ENCODE results near the gene TAF3.

TAF3 gene

DNA sequence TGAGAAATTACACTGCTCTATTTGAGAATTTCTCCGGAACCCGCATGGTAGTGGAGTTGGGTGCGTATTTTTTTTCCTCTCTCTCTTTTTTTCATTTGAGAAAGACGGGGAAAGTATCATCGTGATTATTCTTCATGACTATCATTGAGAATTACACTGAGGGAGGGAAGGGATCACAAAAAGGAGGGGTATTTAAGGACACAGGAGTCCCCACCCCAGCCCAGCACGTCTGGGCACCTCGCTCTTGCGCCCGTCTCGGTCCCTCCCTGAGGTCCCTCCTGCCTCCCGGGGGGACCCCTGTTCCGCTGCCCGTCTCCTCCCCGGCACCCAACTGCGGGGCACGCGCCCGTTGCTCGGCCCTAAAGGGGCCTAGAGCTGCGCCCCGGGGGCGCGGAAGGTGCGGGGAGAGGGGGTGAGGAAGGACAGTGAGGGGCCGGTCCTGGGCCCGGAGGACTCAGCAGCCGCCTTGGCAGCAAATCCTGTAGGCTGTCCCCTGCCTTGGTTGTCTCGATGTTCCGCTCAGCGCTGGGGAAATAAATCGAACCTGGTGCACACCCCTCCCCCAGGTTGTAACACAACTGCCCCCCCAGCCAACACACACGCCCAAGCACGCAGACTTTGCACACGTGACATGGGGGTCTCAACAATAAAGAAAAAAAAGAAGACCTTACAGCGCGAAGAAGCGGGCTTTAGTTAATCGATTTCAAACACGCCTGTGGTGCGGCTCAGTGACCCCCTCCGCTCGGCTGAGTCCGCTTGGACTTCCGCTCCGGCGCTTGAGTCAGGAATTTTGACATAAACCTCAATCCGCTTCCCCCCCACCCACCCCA, 217.6 kb downstream of the TAF3 start:
- no peak for DNase-seq

DNA sequence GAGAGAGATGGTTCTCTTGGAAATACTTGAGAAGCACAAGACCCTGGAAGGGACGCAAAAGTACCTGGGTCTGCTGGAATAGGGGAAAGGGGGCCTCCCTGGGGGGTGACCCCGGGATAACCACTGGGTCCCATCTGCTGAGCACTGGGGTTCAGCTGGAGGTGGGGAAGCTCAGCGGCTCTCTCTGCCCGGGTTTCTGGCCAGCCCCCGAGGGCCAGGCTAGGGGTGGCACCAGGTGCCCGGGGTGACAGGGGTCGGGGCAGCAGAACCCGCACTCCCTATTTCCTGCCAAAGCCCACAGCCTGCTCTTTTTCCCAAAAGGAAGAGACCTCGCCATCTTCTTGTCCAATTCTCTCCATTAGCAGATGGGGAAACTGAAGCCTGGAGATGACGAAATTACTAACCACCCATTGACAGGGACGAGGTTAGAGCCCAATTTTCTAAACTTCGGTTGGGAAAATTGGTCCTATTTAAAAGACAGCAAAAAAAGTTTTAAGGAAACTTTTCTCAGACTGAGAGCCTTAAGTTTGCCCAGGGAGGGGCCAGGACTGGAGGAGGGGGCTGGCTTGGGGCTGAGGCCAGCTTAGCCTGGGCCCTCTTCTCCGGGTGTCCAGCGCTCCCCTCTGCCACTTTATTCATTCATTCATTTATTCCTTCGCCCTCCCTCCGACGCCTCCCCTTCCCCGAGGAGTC, 218.3 kb downstream of the TAF3 start:
- DNase-seq, result no peak

DNA sequence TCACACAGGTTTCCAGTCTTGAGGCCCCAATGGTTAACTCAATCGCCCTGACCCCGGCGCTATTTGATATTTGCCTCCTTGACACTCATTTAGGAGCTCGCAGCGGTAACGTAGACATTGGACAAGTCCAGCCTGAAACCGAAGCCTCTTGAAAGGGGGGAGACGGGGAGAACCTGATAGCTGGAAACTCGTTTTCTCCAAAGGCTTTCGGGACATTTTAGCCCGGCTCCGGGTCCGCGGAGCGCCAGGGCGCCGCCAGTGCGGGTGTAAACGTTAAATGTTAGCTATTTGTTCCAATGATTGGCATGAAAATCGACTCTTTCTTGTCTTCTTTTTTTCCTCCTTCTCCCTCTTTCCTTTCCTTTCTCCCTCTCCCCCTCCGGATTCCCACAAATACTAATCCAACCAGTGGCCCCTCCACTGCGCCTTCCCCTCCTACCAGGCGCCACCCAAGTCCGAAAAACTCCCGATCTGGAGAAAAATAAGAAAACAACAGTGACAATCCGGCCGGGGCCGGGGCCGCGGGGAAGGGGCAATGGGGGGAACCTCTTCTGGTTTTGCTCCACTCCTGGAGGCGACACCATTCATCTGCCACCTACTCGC, 219.0 kb downstream of the TAF3 start:
- DNase-seq, result no peak

DNA sequence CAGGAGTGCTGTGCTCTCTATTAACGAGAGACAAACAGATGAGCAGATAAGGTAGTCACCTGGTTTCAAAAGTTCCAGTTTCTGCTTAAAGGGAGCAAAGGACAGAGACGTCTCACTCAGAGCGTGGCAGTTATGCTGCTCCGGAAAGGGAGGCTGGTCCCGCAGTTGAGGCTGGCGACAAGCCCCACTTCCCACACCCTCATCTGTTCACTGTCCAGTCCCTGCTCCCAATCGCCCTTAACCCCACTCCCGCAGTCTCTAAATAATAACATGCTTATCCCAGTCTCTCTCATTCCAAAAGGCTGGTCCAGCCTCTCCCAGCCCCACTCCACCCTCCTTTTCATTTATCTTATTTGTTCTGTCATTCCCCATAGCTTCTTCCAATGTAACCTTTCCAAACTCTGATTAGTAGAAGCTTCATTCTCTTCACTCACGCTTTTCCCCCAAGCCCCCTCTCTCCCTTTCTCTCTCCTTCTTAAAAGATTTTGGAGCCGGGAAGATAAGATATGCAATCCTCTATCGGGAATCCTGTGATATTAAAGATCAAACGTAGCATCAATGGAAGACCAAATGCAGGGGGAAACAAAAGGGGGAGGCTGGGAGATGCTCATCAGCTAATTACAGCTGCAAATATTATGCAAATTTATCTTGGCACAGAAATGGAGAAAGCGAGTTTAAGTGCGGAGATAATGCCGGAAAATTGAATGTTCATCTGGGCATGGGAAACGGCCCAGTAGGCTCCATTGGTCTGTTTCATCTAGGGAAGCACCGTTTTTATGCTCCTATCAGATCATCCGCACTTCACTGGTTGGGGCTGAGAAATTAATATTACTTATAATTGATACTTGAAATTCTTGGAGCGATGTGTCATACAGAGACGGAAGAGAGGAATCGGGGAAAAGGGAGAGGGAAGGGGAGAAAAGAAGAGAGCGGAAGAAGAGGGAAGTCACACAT, 219.9 kb downstream of the TAF3 start:
- DNase-seq, result no peak

DNA sequence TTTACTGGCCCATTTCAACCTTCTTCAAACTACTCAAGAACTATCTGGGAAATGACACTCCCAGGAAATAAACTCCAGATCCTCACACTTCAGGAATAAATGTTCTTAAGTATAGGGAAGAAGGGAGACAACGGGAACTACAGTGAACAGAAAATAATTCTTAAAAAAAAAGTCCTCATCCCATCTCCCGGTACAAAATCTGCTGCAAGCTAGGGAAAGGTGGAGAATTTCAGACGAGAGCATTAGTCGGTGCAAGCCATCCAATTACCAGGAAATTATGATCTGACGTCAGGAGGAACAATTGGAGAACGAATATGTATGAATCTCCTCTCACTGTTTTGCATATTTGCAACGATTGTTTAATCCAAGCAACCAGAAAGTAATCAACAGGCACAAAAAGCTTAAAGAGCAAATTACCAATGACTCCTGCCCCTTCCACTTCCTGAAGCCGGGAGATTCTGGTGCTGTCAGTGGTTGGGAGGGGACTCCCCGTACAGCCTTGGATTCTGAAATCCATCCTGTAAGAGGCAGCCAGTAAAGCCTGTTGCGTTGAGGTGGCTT, 221.1 kb downstream of the TAF3 start:
- no peak for DNase-seq

DNA sequence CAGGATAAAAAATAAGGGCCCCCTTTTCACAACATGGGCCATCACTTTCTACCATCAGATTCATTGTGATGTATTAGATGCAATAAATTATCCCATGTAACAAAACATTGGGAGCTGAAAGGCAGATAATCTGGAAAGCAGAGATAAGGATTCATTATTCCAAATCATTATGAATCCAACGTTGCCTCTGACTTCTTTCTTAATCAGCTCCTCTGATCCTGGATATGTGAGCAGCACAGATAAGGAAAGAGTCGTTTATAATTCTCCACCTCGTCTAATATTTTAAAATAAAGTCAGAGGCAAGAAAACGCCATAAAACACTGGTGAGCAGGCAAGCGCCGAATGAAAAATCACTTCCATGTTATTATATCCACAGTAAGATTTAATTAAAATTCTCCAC, 222.3 kb downstream of the TAF3 start:
- DNase-seq, result no peak

DNA sequence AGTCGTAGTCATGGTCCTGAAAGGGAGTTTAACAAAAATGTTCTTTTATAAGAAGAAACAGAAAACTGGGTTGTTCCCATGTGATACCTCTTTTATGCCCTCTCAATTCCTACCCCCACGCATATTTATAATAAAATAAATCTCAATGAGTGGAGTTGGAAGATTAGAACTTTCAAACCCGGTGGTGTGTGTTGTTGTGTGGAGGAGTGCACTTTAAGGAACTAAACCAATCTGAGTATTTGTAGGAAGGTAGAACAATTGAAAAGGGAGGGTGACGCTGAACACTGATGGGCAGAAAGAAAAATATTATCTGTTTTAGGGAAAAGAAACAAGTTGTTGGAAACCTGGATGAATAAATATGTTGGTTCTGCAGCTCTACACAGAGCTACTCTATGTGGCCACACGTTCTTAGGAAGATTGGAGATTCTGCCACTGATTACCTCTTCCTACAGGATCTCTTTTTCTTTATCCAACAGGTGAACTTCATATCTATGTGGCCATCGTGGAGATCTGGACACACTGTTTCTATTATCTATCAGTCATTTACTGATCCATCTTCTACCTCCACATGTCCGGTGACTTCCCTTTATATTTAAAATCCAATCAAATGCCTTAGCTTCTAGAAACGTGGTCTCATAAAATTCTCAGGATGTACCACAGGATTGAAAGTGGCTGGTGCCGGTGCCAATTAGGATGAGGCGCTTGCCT, 223.1 kb downstream of the TAF3 start:
- no peak for DNase-seq

DNA sequence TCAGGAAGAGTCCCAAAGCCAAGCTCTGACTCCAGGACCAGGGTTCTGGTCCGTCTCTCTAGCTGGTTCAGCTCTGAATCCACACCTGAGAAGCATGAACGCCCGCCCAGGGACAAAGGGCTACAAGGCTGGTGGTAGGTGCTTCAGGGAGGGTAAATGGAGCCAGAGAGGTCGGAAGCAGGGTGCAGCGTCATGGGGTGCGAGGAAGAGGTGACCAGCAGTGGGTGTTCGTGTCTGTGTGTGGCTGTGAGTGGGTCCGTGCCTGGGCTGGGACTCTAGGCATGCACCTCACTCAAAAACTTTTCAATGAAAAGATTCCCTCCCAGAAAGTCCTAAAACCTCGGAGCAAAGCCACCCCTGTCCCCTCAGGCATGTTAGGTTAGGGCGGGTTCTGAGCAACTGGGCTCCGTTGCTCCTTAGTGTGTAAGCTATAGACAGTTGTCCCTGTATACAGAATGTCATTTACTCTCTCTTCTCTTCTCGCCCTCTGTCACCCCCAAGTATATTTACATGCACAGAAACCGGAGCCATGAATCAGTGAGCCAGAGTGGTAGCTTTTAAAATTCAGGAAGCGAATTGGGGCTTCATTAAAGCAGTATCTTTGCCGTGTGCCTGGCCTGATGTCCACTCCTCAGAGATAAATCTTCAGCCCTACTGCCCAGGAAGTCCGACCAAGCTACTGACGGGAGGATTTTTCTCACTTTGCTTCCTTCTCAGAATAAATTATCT, 223.9 kb downstream of the TAF3 start:
- no peak for DNase-seq

DNA sequence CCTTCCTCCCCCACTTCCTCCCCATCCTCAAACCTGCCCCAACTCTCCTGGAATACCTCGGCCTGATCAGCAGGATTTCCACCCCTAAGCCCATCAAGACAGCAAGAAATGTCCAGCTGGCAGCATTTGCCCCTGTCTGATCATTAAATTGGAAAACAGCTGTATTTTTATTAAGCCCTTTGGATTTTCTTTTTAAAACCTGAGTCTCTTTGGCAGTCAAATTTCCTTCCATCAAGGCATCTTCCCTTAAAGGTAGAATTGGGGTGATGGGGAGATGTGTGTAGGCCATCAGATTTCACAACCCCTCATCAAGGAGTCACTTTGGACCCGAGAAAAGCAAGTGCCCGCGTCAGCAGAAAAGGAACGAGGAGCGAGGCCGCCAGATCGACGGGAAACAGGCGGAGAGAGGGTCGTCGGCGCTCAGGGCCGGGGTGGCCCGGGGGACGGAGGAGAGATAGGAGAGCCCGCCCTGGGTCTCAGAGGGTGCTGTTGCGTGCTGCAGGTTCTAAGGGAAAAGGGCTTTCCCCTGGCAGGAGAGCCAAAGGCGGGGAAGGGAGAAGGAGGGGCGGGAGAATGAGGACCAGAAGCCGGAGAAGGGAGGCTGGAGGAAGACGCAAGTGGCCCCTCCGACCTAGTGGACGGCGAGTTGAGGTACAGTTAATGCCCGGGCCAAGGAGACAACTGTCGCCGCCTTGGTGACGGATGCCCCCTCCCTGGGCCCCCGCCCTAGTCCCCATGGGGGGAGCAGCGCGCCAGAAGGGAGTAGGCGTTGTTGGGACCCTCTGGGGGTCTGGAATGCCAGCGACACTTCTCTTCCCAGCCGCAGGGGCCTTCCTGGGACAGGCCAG, 224.6 kb downstream of the TAF3 start:
- DNase-seq, result no peak

DNA sequence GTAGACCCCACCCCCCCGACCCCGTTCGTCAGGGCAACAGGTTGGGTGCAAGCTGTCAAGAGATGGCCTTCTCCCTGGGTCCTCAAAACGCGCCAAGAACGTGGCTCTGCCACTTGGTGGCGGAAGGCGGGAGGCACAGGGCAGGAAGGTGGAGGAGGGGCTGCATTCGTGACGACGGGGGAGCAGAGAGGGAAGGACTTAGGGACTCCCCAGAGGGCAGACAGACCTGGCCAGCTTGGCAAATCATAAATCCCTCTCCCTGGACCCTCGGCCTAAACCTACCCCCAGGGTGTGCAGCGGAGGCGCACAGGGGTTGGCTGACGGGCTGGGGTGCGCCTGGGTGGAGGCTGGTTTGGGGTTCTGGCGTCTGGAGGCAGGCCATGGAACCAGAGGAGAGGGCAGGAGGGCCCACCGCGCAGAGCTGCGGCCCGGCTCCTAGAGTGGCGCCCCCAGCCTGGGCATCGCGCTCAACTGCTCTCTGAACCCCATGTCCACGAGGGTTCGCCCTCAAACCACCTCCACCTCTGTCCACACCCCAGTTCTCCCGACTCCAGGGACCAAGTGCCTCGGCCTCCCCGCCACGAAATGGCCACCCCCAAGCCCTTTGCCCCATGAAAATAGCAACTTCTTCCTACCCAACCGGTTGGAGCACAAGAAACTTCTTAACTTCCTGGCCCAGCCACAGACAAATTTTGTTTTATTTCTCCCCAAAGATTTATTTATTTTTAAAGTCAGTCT, 225.4 kb downstream of the TAF3 start:
- DNase-seq, result no peak

DNA sequence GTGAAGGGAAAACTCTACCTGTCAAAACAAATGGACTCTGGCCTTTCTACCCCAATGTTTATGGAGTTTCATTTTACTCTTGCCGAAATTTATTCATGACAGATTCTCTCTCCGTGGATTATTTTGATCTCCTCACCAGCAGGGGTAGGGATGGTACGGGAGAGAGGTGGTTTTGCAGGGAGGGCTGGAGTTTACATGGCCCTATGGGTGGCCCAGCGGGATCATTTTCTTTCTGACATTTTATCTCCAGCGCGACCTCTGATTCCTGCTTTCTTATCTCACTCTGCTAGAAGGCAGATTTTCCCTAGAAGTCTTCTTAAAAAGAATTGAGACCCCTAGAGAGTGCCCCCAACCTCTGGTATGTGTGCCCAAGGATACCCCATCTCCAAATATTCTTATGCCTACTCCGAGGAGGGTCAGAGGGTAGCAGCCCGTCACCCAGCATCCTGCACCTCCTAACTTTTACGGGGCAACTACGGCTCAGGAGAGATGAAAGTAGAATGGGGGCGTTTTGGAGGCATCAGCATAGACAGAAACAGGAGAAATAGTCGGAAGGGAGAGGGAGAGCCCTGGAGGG, 226.1 kb downstream of the TAF3 start:
- DNase-seq, result no peak

DNA sequence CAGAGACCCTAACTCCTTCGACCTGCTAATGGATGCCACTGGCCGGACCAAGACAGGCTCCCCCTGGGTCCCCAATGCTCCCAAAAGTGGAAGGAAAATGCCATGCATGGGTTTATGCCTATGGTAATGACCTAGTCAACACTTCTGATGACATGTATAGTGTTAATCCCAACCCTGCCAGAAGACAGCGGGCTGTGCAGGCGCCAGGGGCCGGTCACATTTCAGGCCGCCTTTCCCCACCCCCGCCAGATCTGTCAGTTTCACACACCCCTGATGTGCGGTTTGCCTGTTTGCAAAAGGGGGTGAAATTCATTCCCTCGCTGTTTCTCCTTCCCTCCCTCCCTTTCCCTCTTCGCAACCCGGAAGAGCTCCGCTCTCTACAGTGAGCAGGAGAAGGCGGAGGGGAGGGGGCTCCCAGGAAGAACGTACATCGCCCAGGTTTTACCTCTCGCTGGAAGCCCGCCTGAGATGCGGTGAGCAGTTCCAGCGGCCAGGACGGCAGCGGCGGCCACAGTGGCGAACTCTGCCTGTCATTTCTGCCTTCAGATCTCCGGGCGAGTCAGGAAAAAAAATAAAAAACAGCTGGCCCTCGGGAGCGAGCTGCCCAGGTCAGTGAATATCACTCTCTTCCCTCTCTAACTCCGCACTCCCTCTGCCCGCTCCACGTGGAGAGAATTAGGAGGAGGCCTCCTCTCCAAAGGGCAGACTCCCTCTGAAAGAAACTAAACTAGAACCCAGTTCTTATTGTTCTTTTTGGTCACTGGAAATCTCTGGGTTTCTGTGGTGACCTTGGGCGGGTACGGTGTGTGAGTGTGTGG, 226.8 kb downstream of the TAF3 start:
- no peak for DNase-seq

DNA sequence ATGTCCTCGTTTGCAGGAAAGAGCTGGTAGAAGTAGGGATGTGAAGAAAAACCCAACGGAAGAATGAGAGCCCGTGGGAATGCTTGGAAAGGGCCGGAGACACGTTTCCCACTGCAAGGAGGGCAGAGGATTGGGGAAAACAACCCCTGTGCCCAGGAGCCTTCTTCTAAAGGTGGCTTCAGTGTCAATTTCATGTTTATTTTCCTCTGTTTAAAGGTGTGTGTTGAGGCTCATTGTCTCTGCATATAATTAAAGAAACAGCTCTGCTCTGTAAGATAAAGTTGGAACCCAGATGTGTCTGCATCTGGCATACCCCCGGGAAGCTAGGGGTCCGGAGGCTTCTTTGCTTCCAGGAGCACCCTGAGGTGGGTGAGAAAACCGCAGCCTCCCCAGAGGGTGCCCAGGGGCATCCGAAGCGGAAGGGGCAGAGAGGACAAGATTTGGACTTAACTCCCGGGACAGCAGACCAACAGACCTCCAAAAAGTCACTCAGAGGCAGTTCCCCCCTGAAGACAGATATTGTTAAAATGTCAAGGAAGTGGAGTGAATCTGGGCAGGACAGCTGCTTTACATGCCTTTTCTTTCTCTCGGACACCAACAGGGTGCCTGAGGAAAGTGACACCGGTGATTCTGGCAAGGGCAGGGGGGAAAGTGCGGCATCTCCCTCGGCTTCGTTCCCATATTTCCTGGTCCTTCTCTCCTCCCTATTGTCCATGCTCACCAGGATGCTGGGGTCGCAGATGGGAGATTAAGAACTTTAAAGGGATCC, 227.6 kb downstream of the TAF3 start:
- no peak for DNase-seq

DNA sequence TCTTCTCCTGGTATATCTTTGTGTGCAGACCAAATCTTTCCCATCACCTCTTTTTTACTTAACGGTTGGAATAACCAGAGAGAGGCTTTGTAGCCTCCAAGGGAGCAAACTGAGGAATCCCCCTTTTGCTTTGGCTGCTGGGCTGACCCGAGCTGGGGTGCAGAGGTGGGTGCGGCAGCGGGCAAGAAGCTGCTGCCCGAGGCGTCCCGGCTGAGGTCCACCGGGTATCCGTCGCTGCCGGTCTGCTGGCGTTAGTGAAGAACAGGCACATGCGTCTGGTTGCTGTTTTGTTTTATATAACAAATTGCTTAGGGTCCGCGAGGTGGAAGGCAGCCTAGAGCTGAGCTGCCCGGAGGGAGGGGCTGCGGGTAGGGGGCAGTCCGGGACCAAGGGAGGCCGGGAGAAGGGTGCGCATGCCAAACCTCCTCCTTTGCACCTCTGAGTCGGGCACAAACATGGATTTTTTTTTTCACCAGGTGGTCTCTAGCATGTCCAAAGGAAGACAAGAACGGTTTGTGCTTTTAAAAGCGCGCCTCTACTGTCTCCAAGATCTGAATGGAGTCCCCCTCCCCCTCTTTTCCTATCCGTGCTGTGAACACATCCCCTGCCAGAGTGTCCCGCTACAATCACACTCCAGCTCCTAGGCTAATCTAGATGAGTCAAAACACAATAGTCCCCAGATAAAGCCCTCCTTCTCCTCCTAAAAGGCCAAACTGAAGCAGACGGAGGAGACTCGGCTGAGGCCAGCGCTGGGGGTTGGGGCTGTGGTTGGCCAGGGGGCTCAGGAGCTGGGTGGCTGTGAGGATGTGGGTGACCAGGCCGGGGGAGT, 229.4 kb downstream of the TAF3 start:
- DNase-seq, result no peak

DNA sequence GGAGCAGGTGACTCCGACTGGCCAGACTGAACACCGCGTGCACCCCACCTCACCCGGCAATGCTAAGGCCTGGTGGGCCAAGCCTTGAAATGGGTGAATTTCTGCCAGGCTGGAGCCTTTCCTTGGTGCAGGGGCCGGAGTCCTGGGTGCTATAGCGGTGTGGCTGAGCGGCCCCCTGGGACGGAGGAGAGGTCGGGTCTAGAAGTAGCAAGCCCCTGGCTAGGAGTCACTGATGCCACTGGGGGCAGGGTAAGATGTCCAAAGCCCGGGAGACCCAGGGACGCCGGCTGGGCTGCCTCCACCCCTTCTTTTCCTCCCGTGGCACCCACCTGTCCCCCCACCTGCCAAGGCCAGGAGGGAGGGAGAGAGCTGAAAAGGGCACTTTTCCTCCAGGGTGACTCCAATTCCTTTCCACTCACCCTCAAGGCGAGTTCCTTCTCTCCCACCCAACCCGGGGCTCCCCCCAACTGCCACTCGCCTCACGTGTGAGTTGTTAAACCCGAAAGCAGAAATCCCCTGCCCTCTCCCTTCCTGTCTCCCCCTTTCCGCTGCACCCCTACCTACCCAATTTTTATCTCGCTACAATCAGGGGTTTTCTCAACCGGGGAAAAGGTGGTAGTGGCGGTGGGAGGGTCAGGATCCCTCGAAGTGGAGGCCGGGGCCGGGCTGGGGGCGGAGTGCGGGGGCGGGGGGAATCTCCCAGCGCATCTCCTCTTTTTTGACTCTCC, 230.1 kb downstream of the TAF3 start:
- DNase-seq, result no peak
